GM12891 (cell line): Measurements from ENCODE around the gene PRKCA.

Experiments
- POLR2A ChIP-seq: IDR thresholded peaks from 2 replicates; pipeline ENCODE4 v1.6.1; 2011; ENCODE audit warnings: low read depth, low read length, control low read depth
- POLR2AphosphoS5 ChIP-seq: IDR thresholded peaks from 2 replicates; pipeline ENCODE4 v1.6.1; 2011; ENCODE audit warnings: low read depth, low read length, control low read depth
- TAF1 ChIP-seq: IDR thresholded peaks from 2 replicates; pipeline ENCODE4 v1.6.1; 2011; ENCODE audit warnings: low read depth, low read length, control low read depth

DNA sequence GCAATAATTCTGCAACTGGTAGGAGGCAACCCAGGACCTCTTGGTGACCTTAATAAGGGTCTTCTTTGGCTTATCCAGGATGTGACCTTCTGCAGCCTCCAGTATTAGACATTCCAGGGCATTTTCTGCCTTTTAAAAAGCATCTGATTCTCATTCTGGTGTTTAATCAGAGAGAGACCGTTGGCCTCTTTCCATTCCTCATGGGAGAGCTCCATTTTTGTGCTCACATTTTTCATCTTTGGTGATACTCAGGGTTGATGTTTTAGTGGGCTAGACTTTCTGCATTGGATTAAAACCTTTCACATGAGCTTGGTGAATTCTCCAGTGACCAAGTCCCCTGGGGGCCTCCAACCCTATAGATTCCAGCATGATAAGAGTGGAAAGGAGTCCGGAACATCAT is 382.3 kb downstream of the PRKCA start:
- TF ChIP-seq TAF1 (no peak), POLR2A (no peak), POLR2AphosphoS5 (no peak)
